Type B pancreatic cell (in vitro differentiated cells): ENCODE data around the gene ZBTB46. TPM values are rescaled to one million over a fixed set of nuclear protein-coding genes. Genes with fewer than 3 reads are reported as not detected.

Experiments
- DNase-seq: peaks from one replicate; pipeline ENCODE4 v3.0.0; 2021; ENCODE audit warnings: mixed read lengths; ENCODE audit not compliant: unreplicated experiment; ENCODE audit errors: extremely low spot score
- H3K27ac Mint-ChIP-seq: 2 replicates; pipeline ENCODE4 v1.8.0; 2021; ENCODE audit warnings: mild to moderate bottlenecking, mixed read lengths
- H3K27me3 Mint-ChIP-seq: 2 replicates; pipeline ENCODE4 v1.8.0; 2021; ENCODE audit warnings: mixed read lengths
- H3K36me3 Mint-ChIP-seq: 2 replicates; pipeline ENCODE4 v1.8.0; 2021; ENCODE audit warnings: mixed read lengths
- H3K4me1 Mint-ChIP-seq: one replicate; pipeline ENCODE4 v1.8.0; 2021; ENCODE audit warnings: mixed read lengths; ENCODE audit not compliant: unreplicated experiment
- H3K4me3 Mint-ChIP-seq: 2 replicates; pipeline ENCODE4 v1.8.0; 2021; ENCODE audit warnings: mild to moderate bottlenecking, mixed read lengths
- H3K9me3 Mint-ChIP-seq: 2 replicates; pipeline ENCODE4 v1.8.0; 2021; ENCODE audit warnings: mixed read lengths
- total RNA-seq: library from RNA; stranded (reverse); gene quantifications from 2 replicates; pipeline ENCODE4 v1.2.1, GENCODE V29; 2021; ENCODE audit warnings: low replicate concordance
- TF ChIP-seq, protein P1 (sequence below): fragments of 200-600 bp; sonication (generic); conservative IDR thresholded peaks from 2 replicates; pipeline ENCODE4 v1.5.0; 2021; ENCODE audit warnings: antibody characterized with exemption, mild to moderate bottlenecking

The ZBTB46 gene
- total RNA-seq, 1 donor from 2014 or later, result 13.6 TPM

GRCh38 chr20:63842258-63842657 is 11.2 kb upstream of the ZBTB46 start:
- H3K27ac Mint-ChIP-seq, result no peak overlapping the region
- H3K4me1 Mint-ChIP-seq, result peaks cover 10% of the 10 kb centered on the region
- no peaks in the 10 kb centered on the region for H3K27me3 Mint-ChIP-seq
- no peaks in the 10 kb centered on the region for H3K36me3 Mint-ChIP-seq
- no peak overlapping the region for H3K4me3 Mint-ChIP-seq
- no peak for DNase-seq
- TF ChIP-seq, protein P1, sequence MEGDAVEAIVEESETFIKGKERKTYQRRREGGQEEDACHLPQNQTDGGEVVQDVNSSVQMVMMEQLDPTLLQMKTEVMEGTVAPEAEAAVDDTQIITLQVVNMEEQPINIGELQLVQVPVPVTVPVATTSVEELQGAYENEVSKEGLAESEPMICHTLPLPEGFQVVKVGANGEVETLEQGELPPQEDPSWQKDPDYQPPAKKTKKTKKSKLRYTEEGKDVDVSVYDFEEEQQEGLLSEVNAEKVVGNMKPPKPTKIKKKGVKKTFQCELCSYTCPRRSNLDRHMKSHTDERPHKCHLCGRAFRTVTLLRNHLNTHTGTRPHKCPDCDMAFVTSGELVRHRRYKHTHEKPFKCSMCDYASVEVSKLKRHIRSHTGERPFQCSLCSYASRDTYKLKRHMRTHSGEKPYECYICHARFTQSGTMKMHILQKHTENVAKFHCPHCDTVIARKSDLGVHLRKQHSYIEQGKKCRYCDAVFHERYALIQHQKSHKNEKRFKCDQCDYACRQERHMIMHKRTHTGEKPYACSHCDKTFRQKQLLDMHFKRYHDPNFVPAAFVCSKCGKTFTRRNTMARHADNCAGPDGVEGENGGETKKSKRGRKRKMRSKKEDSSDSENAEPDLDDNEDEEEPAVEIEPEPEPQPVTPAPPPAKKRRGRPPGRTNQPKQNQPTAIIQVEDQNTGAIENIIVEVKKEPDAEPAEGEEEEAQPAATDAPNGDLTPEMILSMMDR, result no peak
- H3K9me3 Mint-ChIP-seq, result no peaks in the 10 kb centered on the region

DNA sequence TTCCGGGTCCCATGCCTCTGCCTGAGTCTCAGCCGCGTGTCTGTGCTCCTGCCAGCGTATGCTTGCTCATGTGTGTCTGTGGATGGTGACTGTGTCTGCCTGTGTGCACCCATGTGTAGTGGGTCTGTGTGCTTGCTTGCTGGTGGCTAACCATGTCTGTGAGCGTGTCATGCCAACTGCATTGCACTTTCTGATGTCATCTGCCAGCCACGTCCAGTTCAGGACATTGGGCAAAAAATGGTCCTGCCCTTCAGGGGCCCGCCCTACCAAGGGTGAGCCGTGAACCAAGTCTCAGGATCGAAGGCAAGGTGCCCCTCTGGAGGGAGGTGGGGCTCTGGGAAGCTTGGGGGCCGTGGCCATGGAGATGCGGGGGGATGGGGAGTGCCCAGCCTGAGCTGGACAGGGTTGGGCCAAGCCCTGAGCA is 9.4 kb upstream of the ZBTB46 start:
- TF ChIP-seq, protein P1, result no peak
- Mint-ChIP-seq H3K27me3 (no peaks in the 10 kb centered on the region), H3K27ac (peak overlapping the region; percentile 66), H3K4me1 (peaks cover 10% of the 10 kb centered on the region), H3K36me3 (no peaks in the 10 kb centered on the region), H3K9me3 (no peaks in the 10 kb centered on the region), H3K4me3 (peak overlapping the region; percentile 13)
- DNase-seq, result no peak

DNA sequence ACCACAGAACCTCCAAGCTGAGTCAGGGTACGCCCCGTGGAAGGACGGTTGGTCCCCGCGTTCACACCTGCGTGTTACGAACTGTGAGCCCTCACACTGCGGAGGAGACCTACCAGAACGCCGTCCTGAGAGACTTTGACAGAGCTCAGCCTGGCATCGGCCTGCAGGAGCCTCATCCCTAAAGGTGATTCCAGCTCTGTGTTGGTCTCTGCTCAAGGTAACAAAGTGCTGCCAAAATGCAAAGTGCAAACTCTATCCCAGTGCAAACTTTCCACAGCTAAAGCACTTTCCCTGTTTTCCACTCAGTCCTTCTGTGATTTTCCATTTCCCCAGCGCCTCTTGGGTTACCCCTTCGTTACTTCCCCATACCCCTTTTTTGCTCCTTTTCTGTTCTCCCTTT is 8.6 kb upstream of the ZBTB46 start:
- Mint-ChIP-seq H3K27ac (no peak overlapping the region), H3K27me3 (no peaks in the 10 kb centered on the region), H3K4me1 (peaks cover 10% of the 10 kb centered on the region), H3K9me3 (no peaks in the 10 kb centered on the region), H3K4me3 (no peak overlapping the region), H3K36me3 (no peaks in the 10 kb centered on the region)
- DNase-seq, result no peak
- TF ChIP-seq, protein P1, result no peak

GRCh38 chr20:63837479-63837878 is 6.4 kb upstream of the ZBTB46 start:
- Mint-ChIP-seq H3K4me3 (no peak overlapping the region), H3K4me1 (peaks cover 10% of the 10 kb centered on the region), H3K36me3 (no peaks in the 10 kb centered on the region), H3K9me3 (no peaks in the 10 kb centered on the region), H3K27ac (no peak overlapping the region), H3K27me3 (no peaks in the 10 kb centered on the region)
- DNase-seq, result no peak
- TF ChIP-seq, protein P1, result no peak

GRCh38 chr20:63836458-63837344 is 5.6 kb upstream of the ZBTB46 start:
- H3K4me1 Mint-ChIP-seq, result peaks cover 10% of the 10 kb centered on the region
- H3K36me3 Mint-ChIP-seq, result no peaks in the 10 kb centered on the region
- TF ChIP-seq, protein P1, result no peak
- H3K27ac Mint-ChIP-seq, result no peak overlapping the region
- H3K4me3 Mint-ChIP-seq, result no peak overlapping the region
- no peak for DNase-seq
- H3K27me3 Mint-ChIP-seq, result no peaks in the 10 kb centered on the region
- no peaks in the 10 kb centered on the region for H3K9me3 Mint-ChIP-seq
